HG02852 (cell line): ENCODE data around the gene WDFY4.

Experiments
- ATAC-seq: cut with Tn5 transposase; IDR thresholded peaks from one replicate; pipeline ENCODE4 v1.9.1; 2021; ENCODE audit warnings: mild to moderate bottlenecking, moderate library complexity; ENCODE audit not compliant: unreplicated experiment

WDFY4 gene

DNA sequence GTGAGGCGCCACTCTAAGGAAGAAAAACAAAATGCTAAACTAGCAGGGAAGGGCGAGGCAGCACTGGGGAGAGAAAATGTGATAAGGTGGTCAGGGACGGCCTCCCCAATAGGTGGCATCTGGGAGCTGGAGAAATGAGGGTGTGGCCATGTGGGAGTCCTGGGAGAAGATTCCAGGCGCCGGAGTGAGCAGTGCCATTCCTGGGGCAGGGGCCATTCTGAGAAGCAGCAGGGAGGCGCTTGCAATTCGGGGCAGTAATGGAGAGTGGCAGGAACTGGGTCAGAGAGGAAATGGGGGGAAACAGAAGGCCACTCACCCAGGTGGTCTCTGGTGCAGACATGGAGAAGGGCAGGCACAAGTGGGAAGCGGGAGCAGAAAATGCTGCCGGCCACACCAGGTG, 316.7 kb downstream of the WDFY4 start:
- ATAC-seq: no peak

DNA sequence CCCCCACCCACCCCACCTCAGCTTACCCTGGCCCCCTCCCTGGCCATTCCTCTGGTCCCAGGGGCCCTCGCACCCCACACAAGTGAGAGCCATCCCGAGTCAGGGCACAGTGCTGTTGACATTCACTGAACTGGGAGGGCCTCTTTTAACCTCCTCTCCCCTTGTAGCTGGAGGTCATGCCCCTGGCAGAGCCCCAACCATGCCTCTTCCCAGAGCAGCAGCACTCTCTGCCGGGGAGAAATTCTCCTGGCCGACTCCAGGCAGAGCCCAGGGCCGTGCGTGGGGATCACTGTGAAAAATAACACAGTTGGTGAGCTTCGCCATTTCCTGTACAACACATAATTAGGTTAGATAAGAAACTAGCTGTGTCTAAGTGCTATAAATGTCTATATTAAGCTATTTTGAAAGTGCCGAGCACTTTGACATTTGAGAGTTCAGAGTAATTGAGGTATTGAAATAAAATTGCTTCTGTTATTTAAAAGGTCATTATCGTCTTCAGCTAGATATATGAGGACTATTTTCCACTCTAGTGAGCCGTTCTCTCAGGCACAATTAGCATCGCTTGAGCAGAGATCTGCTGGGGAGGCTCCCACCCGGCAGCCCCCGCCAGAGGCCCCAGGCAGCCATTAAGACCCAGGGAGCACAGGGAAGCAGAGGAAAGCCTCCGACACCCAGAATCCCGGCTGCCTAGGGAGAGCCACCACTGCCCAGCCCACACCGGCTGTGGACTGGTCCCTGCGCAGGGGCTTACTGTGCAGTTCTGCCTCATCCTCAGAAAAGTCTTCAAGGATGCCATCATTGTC, 317.4 kb downstream of the WDFY4 start:
- no peak for ATAC-seq

- no peak for ATAC-seq
Observed at GRCh38 chr10:49005270-49005669, 320.6 kb downstream of the WDFY4 start.

GRCh38 chr10:49007129-49007528, 322.5 kb downstream of the WDFY4 start:
- ATAC-seq: no peak

- no peak for ATAC-seq
Observed at GRCh38 chr10:49008091-49008490, 323.4 kb downstream of the WDFY4 start.

- ATAC-seq: no peak
Observed at GRCh38 chr10:49008505-49009198, 324.0 kb downstream of the WDFY4 start.

GRCh38 chr10:49009199-49009979, 324.7 kb downstream of the WDFY4 start:
- ATAC-seq: no peak

DNA sequence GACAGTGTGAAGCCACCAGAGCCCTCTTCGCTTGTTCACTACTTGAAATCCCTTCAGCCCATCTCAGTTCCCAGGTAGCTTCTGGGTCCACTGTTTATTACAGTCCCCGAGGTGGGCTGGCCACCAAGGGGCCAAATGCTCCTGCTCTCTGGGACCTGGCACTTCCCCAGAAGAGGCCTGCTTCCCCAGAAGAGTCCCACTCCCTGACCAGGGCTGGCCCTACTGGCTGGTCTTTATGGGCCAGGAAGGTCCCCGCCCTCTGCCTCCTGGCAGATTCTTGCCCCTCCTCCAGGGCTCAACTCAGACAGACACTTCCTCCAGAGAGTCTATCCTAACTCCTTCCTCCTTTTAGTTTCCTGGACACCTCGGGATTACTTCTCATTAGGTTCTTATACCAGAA, 325.6 kb downstream of the WDFY4 start:
- ATAC-seq: no peak

DNA sequence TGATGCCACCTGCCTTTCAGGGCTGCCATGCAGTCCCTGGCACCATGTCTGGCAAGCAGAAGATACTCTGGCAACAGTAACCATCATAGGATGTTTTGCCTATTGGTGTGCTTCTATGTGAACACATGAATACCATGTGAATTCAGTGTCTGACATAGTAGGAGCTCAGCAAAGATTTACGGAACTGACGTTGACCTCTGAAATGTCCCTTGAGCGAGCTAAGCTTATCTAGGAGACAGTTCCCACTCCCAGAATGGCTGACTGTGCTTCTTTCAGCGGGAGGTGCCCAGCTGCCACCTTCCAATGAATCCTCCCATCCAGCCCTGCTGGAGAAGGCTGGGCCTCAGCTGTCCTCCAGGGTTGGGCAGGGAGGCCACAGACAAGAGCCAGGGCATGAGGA, 326.2 kb downstream of the WDFY4 start:
- no peak for ATAC-seq

- no peak for ATAC-seq
Observed at GRCh38 chr10:49011756-49012155, 327.1 kb downstream of the WDFY4 start.

- ATAC-seq: no peak
Observed at GRCh38 chr10:49012603-49013002, 327.9 kb downstream of the WDFY4 start.

- ATAC-seq: no peak
Observed at GRCh38 chr10:49015700-49016099, 331.0 kb downstream of the WDFY4 start.

DNA sequence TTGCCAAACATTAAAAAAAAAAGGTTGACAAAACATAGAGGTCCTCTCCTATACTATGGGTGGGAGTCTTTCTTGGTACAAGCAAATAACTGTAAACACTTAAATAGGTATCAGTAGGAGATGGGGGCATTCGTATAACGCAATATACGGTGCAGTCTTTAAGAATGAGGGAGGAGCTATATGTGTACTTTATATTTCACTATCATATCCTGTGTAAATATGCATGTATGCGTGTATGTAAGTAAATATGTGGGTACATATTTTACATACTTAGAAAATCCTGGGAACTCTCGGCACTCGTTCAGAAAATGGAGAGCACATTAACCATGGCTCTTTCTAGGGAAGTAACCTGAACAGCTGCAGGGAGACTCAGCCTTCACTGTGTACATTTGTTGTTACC, 337.0 kb downstream of the WDFY4 start:
- ATAC-seq: no peak

- no peak for ATAC-seq
Observed at GRCh38 chr10:49023071-49023470, 338.4 kb downstream of the WDFY4 start.

DNA sequence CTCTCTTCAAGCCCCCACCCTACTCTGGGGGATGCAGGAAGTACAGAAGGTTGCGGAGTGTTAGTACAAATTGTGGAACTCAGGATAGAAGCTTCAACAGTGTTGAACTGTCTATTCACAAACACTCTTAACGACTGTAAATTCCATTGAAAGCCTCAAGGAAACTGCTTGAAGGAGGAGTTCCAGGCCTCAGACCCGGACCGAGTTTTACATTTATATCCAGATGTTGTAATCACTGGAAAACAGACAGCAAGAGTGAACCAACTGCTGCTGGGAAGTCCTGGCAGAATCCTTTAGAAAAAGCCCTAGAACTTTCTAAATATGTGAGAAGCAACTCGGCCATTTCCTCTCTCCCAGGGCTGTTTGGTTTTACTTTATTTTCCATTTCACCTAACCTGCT, 339.1 kb downstream of the WDFY4 start:
- no peak for ATAC-seq

- ATAC-seq: no peak
Observed at GRCh38 chr10:49024484-49024883, 339.8 kb downstream of the WDFY4 start.

DNA sequence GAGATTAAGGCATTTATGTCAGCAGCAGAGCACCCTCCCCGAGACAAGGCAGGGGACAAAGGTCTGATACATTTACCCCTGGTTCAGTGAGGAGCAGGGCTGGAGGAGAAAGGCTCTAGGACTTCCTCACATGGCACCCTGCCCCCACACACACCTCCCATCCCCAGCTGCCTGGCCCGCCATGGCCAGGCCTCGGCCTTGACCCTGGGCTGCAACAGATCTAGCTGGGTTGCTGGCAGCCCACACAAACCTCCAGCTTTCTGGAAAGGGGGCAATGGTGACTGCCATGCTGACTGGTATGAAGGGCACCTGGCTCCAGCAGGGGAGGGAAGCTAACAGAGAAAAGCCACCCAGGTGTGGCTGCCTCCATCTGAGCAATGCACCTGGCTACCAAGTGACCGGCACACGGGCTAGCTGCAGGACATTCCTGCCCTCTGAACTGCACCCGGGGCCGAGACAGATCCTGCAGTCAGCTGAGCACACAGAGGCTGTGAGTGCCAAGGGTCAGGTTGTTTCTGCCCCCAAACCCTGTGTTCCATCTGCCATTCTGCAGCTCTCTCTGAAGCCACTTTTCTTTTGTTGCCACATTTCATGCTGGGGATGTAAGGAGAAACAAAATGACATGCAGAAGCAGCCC, 340.8 kb downstream of the WDFY4 start:
- ATAC-seq: no peak

GRCh38 chr10:49028639-49029038, 344.0 kb downstream of the WDFY4 start:
- no peak for ATAC-seq

GRCh38 chr10:49029666-49030065, 345.0 kb downstream of the WDFY4 start:
- ATAC-seq: no peak
